Neural cell (in vitro differentiated cells): ENCODE results near the gene APOBEC3G. TPM values are rescaled to one million over a fixed set of nuclear protein-coding genes. Genes with fewer than 3 reads are reported as not detected.

Experiments
- H2AFZ ChIP-seq: fragments of 200-600, 300-800 bp; sonication (generic), shearing (Covaris generic); 2 replicates; pipeline ENCODE4 v1.6.0; 2014; ENCODE audit warnings: low read depth, mild to moderate bottlenecking, antibody characterized with exemption, low read length, moderate library complexity
- H3F3A ChIP-seq: fragments of 200-600 bp; shearing (Covaris generic); 2 replicates; pipeline ENCODE4 v1.6.1; 2016; ENCODE audit warnings: mild to moderate bottlenecking, moderate library complexity, mixed read lengths, antibody characterized with exemption, low read length; ENCODE audit not compliant: insufficient read depth, poor library complexity, severe bottlenecking
- H3K27ac ChIP-seq: fragments of 200-600, 300-800 bp; sonication (generic), shearing (Covaris generic); 2 replicates; pipeline ENCODE4 v1.5.1; 2014; ENCODE audit warnings: mild to moderate bottlenecking, low read length, moderate library complexity
- H3K27me3 ChIP-seq: fragments of 300-800, 200-600 bp; sonication (generic), shearing (Covaris generic); 2 replicates; pipeline ENCODE4 v1.6.0; 2014; ENCODE audit warnings: mild to moderate bottlenecking, low read depth, low read length, moderate library complexity; ENCODE audit not compliant: insufficient read depth
- H3K36me3 ChIP-seq: fragments of 300-800, 200-600 bp; sonication (generic), shearing (Covaris generic); 2 replicates; pipeline ENCODE4 v1.5.1; 2014; ENCODE audit warnings: mild to moderate bottlenecking, antibody characterized with exemption, low read length, moderate library complexity; ENCODE audit not compliant: insufficient read depth
- H3K4me2 ChIP-seq: fragments of 300-800, 200-600 bp; sonication (generic), shearing (Covaris generic); 2 replicates; pipeline ENCODE4 v1.6.0; 2014; ENCODE audit warnings: mild to moderate bottlenecking, low read length
- H3K4me3 ChIP-seq: fragments of 300-800, 200-600 bp; sonication (generic), shearing (Covaris generic); 2 replicates; pipeline ENCODE4 v1.5.1; 2014; ENCODE audit warnings: mild to moderate bottlenecking, low read length, moderate library complexity
- H3K79me2 ChIP-seq: fragments of 200-600 bp; shearing (Covaris generic); replicated peaks from 2 replicates; pipeline ENCODE4 v1.6.0; 2014; ENCODE audit warnings: mild to moderate bottlenecking, low read length, moderate library complexity; ENCODE audit not compliant: insufficient read depth
- H3K9ac ChIP-seq: fragments of 300-800, 200-600 bp; sonication (generic), shearing (Covaris generic); 2 replicates; pipeline ENCODE4 v1.6.1; 2016; ENCODE audit warnings: mild to moderate bottlenecking, low read length, mixed read lengths
- H3K9me2 ChIP-seq: fragments of 200-600 bp; shearing (Covaris generic); 2 replicates; pipeline ENCODE4 v1.6.1; 2016; ENCODE audit warnings: mild to moderate bottlenecking, low read length, mixed read lengths; ENCODE audit not compliant: insufficient read depth
- H3K9me3 ChIP-seq: fragments of 200-600, 300-800 bp; sonication (generic), shearing (Covaris generic); 2 replicates; pipeline ENCODE4 v1.6.1; 2016; ENCODE audit warnings: mild to moderate bottlenecking, mixed run types, low read length, moderate library complexity, mixed read lengths
- H4K20me1 ChIP-seq: fragments of 200-600 bp; shearing (Covaris generic); 2 replicates; pipeline ENCODE4 v1.6.1; 2016; ENCODE audit warnings: mild to moderate bottlenecking, mixed run types; ENCODE audit not compliant: insufficient read depth
- EP300 ChIP-seq: fragments of 450-650 bp; conservative IDR thresholded peaks from 2 replicates; pipeline ENCODE4 v1.6.1; 2014; ENCODE audit warnings: antibody characterized with exemption, mild to moderate bottlenecking, moderate library complexity; ENCODE audit not compliant: poor library complexity, severe bottlenecking
- EZH2 ChIP-seq: fragments of 200-600, 300-800 bp; shearing (Covaris generic), sonication (generic); IDR thresholded peaks from 2 replicates; pipeline ENCODE4 v1.6.1; 2014; ENCODE audit warnings: antibody characterized with exemption, low read length, borderline replicate concordance, mild to moderate bottlenecking; ENCODE audit not compliant: insufficient read depth, poor library complexity, severe bottlenecking
- MXI1 ChIP-seq: fragments of 450-650 bp; conservative IDR thresholded peaks from 2 replicates; pipeline ENCODE4 v1.6.1; 2014; ENCODE audit warnings: antibody characterized with exemption, mild to moderate bottlenecking; ENCODE audit not compliant: poor library complexity, severe bottlenecking
- POLR2AphosphoS5 ChIP-seq: IDR thresholded peaks from 2 replicates; pipeline ENCODE4 v1.6.1; 2012
- RAD21 ChIP-seq: fragments of 450-650 bp; conservative IDR thresholded peaks from 2 replicates; pipeline ENCODE4 v1.6.1; 2014; ENCODE audit warnings: antibody characterized with exemption, mild to moderate bottlenecking, moderate library complexity
- SMC3 ChIP-seq: fragments of 450-650 bp; conservative IDR thresholded peaks from 2 replicates; pipeline ENCODE4 v1.6.1; 2014; ENCODE audit warnings: antibody characterized with exemption, mild to moderate bottlenecking, moderate library complexity; ENCODE audit not compliant: poor library complexity
- TAF1 ChIP-seq: IDR thresholded peaks from 2 replicates; pipeline ENCODE4 v1.6.1; 2012; ENCODE audit warnings: low read depth
- polyA plus RNA-seq: library from polyadenylated mRNA; depleted of rRNA; stranded (reverse); fragments of >200 nt; gene quantifications from 2 replicates; pipeline ENCODE4 v1.2.3, GENCODE V29; 2014
- TF ChIP-seq, protein P1 (sequence below): fragments of 450-650 bp; IDR thresholded peaks from 2 replicates; pipeline ENCODE4 v1.5.1; 2014; ENCODE audit warnings: antibody characterized with exemption, mild to moderate bottlenecking, moderate library complexity; ENCODE audit not compliant: poor library complexity, severe bottlenecking
- TF ChIP-seq, protein P2 (sequence below): IDR thresholded peaks from 2 replicates; pipeline ENCODE4 v1.6.1; 2012; ENCODE audit warnings: borderline replicate concordance

APOBEC3G gene
- polyA plus RNA-seq, 1 donor from 2014 or later: not detected

DNA sequence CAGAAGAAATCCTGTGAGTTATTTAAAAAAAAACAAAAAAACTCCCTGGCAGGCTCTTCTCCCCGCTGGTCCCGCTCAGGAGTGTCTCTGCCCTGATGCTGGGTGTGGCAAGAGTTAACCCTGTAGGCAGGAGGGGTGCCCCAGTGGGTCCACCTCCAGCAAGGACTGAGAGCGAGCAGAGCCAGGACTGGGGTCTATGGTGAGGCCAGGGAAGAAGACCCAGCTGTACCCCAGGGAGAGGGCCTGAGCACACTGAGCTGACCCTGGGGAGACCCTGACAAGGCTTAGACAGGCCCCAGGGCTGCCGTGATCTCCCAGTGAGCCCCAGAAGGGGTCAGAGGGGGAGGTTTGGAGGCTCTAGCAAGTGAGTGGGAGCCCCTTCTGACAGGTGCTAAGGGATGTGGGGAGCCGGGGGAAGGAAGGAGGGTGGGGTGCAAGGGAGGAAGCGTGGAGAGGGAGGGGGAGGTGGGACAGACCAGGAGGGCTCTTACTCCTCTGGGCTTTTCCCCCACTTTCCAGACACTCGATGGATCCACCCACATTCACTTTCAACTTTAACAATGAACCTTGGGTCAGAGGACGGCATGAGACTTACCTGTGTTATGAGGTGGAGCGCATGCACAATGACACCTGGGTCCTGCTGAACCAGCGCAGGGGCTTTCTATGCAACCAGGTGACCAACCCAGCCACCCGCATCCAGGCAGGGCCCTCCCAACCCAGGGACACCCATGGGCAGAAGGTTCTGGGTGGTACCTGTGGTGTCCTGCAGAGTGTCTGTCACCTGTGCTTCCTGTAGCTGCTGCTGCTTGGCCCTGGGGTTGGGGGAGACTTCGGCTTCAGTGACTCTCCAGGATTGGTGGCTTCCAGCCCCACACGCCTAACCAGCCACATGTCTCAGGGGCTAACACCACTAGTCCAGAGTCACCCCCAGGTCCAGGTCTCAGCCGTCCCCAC, 6.4 kb downstream of the APOBEC3G start:
- no peaks in the 10 kb centered on the region for H3K27me3 ChIP-seq
- no peaks in the 10 kb centered on the region for H3F3A ChIP-seq
- H3K9me3 ChIP-seq: no peaks in the 10 kb centered on the region
- no peaks in the 10 kb centered on the region for H3K36me3 ChIP-seq
- H3K9me2 ChIP-seq: no peaks in the 10 kb centered on the region
- H4K20me1 ChIP-seq: no peaks in the 10 kb centered on the region
- no peak overlapping the region for H3K4me3 ChIP-seq
- H3K4me2 ChIP-seq: no peak overlapping the region
- no peaks in the 10 kb centered on the region for H3K79me2 ChIP-seq
- no peak overlapping the region for H3K9ac ChIP-seq
- TF ChIP-seq POLR2AphosphoS5 (no peak), EZH2 (no peak), TAF1 (no peak), MXI1 (no peak), RAD21 (no peak), EP300 (no peak), SMC3 (no peak)
- TF ChIP-seq, protein P1, sequence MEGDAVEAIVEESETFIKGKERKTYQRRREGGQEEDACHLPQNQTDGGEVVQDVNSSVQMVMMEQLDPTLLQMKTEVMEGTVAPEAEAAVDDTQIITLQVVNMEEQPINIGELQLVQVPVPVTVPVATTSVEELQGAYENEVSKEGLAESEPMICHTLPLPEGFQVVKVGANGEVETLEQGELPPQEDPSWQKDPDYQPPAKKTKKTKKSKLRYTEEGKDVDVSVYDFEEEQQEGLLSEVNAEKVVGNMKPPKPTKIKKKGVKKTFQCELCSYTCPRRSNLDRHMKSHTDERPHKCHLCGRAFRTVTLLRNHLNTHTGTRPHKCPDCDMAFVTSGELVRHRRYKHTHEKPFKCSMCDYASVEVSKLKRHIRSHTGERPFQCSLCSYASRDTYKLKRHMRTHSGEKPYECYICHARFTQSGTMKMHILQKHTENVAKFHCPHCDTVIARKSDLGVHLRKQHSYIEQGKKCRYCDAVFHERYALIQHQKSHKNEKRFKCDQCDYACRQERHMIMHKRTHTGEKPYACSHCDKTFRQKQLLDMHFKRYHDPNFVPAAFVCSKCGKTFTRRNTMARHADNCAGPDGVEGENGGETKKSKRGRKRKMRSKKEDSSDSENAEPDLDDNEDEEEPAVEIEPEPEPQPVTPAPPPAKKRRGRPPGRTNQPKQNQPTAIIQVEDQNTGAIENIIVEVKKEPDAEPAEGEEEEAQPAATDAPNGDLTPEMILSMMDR: no peak
- TF ChIP-seq, protein P2, sequence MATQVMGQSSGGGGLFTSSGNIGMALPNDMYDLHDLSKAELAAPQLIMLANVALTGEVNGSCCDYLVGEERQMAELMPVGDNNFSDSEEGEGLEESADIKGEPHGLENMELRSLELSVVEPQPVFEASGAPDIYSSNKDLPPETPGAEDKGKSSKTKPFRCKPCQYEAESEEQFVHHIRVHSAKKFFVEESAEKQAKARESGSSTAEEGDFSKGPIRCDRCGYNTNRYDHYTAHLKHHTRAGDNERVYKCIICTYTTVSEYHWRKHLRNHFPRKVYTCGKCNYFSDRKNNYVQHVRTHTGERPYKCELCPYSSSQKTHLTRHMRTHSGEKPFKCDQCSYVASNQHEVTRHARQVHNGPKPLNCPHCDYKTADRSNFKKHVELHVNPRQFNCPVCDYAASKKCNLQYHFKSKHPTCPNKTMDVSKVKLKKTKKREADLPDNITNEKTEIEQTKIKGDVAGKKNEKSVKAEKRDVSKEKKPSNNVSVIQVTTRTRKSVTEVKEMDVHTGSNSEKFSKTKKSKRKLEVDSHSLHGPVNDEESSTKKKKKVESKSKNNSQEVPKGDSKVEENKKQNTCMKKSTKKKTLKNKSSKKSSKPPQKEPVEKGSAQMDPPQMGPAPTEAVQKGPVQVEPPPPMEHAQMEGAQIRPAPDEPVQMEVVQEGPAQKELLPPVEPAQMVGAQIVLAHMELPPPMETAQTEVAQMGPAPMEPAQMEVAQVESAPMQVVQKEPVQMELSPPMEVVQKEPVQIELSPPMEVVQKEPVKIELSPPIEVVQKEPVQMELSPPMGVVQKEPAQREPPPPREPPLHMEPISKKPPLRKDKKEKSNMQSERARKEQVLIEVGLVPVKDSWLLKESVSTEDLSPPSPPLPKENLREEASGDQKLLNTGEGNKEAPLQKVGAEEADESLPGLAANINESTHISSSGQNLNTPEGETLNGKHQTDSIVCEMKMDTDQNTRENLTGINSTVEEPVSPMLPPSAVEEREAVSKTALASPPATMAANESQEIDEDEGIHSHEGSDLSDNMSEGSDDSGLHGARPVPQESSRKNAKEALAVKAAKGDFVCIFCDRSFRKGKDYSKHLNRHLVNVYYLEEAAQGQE: no peak
- no peak overlapping the region for H2AFZ ChIP-seq
- no peak overlapping the region for H3K27ac ChIP-seq

DNA sequence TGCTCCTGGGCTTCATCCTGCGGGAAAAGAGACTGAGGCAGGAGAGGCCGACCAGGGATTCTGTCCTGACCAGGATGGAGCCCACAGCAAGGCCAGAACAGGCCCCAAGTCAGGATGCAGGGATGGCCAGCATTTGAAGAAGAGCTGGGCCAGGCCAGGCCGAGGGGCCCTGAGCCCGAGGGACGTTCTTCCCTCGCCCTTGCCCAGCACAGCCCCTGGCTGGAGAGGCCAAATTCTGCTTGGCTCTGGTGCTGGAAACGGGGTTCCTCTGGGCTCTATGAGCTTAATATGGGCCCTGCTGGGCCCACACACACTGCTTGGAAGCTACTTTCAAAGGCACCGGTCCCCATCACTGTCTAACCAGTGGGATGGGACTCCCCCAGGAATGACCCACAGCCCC, 7.6 kb downstream of the APOBEC3G start:
- no peaks in the 10 kb centered on the region for H3K27me3 ChIP-seq
- H3K9me2 ChIP-seq: no peaks in the 10 kb centered on the region
- no peaks in the 10 kb centered on the region for H4K20me1 ChIP-seq
- H3K4me3 ChIP-seq: no peak overlapping the region
- TF ChIP-seq, protein P2: no peak
- TF ChIP-seq TAF1 (no peak), POLR2AphosphoS5 (no peak)
- no peak overlapping the region for H3K9ac ChIP-seq
- H3K27ac ChIP-seq: no peak overlapping the region
- no peaks in the 10 kb centered on the region for H3K9me3 ChIP-seq
- no peak overlapping the region for H3K4me2 ChIP-seq
- H2AFZ ChIP-seq: no peak overlapping the region
- no peaks in the 10 kb centered on the region for H3K36me3 ChIP-seq
- H3F3A ChIP-seq: no peaks in the 10 kb centered on the region
- no peaks in the 10 kb centered on the region for H3K79me2 ChIP-seq
